Activated CD4-positive, alpha-beta T cell treated with anti-CD3 and anti-CD28 coated beads for 36 hours (primary cell): ENCODE data around the gene FGF11. TPM values are rescaled to one million over a fixed set of nuclear protein-coding genes. Genes with fewer than 3 reads are reported as not detected.
A peak's percentile ranks its signal among the peaks of the same experiment; 100 is the strongest.

Source experiments
- ATAC-seq: fragments of 200-7000 bp; cut with Tn5 transposase; one replicate; pipeline ENCODE4 v1.10.0; 2021; ENCODE audit warnings: mild to moderate bottlenecking, moderate library complexity
- CTCF ChIA-PET: fragments of 350-600 bp; sonication (Branson Sonifier 250); formaldehyde crosslinking; loops from one replicate; lab custom pipeline; 2021; ENCODE audit warnings: antibody characterized with exemption; lab: Charles Lee
- POLR2A ChIA-PET: fragments of 350-600 bp; sonication (Branson Sonifier 250); formaldehyde crosslinking; loops from one replicate; lab custom pipeline; 2021; ENCODE audit warnings: antibody characterized with exemption, inconsistent platforms; lab: Charles Lee
- DNase-seq: peaks from one replicate; pipeline ENCODE4 v3.0.0-alpha.2; 2020
- H3K27ac Mint-ChIP-seq: one replicate; pipeline ENCODE4 v1.8.0; 2021; ENCODE audit warnings: mixed read lengths
- H3K27me3 Mint-ChIP-seq: one replicate; pipeline ENCODE4 v1.8.0; 2021; ENCODE audit warnings: mixed read lengths
- H3K36me3 Mint-ChIP-seq: one replicate; pipeline ENCODE4 v1.8.0; 2021; ENCODE audit warnings: low read depth, mixed read lengths
- H3K4me1 Mint-ChIP-seq: one replicate; pipeline ENCODE4 v1.8.0; 2021; ENCODE audit warnings: mixed read lengths
- H3K4me3 Mint-ChIP-seq: one replicate; pipeline ENCODE4 v1.8.0; 2021; ENCODE audit warnings: mild to moderate bottlenecking, moderate library complexity, mixed read lengths
- H3K9me3 Mint-ChIP-seq: one replicate; pipeline ENCODE4 v1.8.0; 2021; ENCODE audit warnings: low read depth, mixed read lengths
- intact Hi-C, 2 experiments: fragments of 100-400 bp; cut with DNase I in 1 of 2; cut with micrococcal nuclease in 1 of 2; formaldehyde crosslinking; loops; one replicate each; pipeline versions ENCODE4 v1.14.2 to v1.15.1; 2022 to 2024; cut with DNase I, micrococcal nuclease
- total RNA-seq, 2 experiments: library from RNA; stranded (reverse); gene quantifications; one replicate each; pipeline ENCODE4 v1.2.3, GENCODE V29; 2021

FGF11 gene
- total RNA-seq, 2 experiments from 2014 or later, result 6.9 to 10.6 TPM

DNA sequence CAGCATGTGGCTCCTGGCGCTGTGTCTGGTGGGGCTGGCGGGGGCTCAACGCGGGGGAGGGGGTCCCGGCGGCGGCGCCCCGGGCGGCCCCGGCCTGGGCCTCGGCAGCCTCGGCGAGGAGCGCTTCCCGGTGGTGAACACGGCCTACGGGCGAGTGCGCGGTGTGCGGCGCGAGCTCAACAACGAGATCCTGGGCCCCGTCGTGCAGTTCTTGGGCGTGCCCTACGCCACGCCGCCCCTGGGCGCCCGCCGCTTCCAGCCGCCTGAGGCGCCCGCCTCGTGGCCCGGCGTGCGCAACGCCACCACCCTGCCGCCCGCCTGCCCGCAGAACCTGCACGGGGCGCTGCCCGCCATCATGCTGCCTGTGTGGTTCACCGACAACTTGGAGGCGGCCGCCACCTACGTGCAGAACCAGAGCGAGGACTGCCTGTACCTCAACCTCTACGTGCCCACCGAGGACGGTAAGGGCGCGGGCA, 31.0 kb upstream of the FGF11 start:
- Mint-ChIP-seq H3K9me3 (no peaks in the 10 kb centered on the region), H3K4me1 (peaks cover 9% of the 10 kb centered on the region), H3K27me3 (peaks cover 2% of the 10 kb centered on the region), H3K4me3 (no peak overlapping the region), H3K36me3 (no peaks in the 10 kb centered on the region), H3K27ac (no peak overlapping the region)
- POLR2A ChIA-PET, result interaction anchor here (0.7 kb wide), 1 partner anchor 377 kb away, joined by 4 read pairs; no protein-coding TSS in a partner anchor
- DNase-seq (peak; percentile 54), ATAC-seq (no peak)
- intact Hi-C loops, result no loop called here
- CTCF ChIA-PET, result no interaction called here

DNA sequence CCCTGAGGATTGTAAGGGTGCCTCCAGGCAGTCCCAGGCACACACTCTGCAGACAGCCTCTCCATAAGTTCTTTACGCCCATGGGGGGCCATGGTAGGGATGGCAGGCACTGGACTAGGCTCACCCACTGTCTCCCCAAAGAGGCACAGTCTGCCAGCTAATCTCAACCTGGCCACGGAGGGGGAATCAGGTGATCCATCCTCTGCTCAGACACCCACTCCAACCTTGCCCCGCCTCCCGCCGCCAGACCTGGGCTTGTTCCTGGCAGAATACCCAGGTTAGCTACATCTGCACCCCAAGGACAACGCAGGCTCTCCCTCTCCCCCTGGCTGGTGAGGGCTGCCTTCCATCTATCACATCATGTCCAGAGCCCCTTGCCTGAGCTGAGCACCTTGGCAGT, 30.4 kb upstream of the FGF11 start:
- Mint-ChIP-seq H3K27me3 (peaks cover 2% of the 10 kb centered on the region), H3K27ac (no peak overlapping the region), H3K9me3 (no peaks in the 10 kb centered on the region), H3K36me3 (no peaks in the 10 kb centered on the region), H3K4me3 (no peak overlapping the region), H3K4me1 (peaks cover 8% of the 10 kb centered on the region)
- ChIA-PET CTCF (interaction anchor here (0.5 kb wide), 1 partner anchor 20 kb away, joined by 3 read pairs; no protein-coding TSS in a partner anchor), POLR2A (no interaction called here)
- DNase-seq, result no peak
- no peak for ATAC-seq
- intact Hi-C loops, result no loop called here

DNA sequence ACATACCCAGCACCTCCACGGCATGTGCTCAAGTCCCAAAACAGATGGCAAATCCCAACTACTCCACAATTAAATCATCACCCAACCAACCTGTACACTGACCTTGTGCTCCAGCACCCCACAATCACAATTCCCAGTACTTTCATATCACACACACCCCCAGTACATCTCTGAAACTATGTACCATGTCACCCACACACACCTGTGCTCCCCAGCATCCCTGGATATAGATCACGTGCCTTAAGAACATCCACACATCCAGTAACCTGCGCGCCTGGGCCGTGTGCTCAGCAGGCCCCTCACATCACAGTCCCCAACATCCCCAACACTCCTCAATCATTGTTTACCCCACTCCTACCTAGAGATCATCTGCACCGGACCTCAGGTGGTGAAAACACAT, 29.6 kb upstream of the FGF11 start:
- peaks cover 2% of the 10 kb centered on the region for H3K27me3 Mint-ChIP-seq
- no peak overlapping the region for H3K27ac Mint-ChIP-seq
- no peak overlapping the region for H3K4me3 Mint-ChIP-seq
- no peaks in the 10 kb centered on the region for H3K9me3 Mint-ChIP-seq
- no peak for DNase-seq
- ATAC-seq, result no peak
- CTCF ChIA-PET, result no interaction called here
- H3K36me3 Mint-ChIP-seq, result no peaks in the 10 kb centered on the region
- peaks cover 8% of the 10 kb centered on the region for H3K4me1 Mint-ChIP-seq
- POLR2A ChIA-PET, result no interaction called here
- intact Hi-C loops, result no loop called here

DNA sequence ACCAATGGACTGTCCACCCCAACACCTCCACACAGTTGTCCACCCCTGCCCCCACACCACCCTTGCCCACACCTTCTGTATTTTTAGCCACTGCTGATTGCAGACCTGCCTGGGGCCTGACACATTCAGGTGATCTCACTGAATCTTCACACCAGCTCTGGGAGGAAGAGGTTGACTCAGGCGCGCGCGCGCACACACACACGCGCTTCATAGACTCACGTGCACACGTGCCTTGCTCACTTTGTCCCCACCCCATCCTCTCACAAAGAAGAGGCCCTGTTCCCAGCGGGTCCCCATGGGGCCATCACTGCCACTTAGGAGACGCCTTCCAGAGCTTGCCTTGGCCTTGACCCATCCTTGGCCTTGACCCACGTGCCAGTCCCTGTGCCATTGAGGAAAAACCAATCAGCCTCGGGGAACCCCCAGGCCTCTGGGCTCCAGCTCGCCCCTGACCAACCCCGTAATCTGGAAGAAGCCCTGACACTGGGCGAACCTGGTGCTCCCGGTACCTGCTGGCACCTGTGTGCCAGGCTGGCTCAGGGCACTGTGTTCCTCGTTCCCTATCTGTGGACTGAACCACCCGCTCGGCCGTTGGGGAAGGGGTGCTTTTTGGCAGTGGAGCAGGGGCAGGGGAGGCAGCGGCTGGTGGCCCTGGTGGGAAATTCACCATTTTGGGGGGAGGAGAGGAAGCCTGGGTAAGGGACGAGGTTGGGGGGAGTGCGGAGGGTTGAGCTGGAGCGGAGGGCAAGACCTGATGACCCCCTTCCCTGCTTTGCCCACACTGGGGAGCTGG, 28.5 kb upstream of the FGF11 start:
- intact Hi-C loops, result no loop called here
- Mint-ChIP-seq H3K27ac (no peak overlapping the region), H3K9me3 (no peaks in the 10 kb centered on the region), H3K36me3 (no peaks in the 10 kb centered on the region), H3K27me3 (no peaks in the 10 kb centered on the region), H3K4me3 (no peak overlapping the region), H3K4me1 (peaks cover 7% of the 10 kb centered on the region)
- CTCF ChIA-PET, result no interaction called here
- DNase-seq, result peak; percentile 26
- POLR2A ChIA-PET, result no interaction called here
- ATAC-seq, result no peak

DNA sequence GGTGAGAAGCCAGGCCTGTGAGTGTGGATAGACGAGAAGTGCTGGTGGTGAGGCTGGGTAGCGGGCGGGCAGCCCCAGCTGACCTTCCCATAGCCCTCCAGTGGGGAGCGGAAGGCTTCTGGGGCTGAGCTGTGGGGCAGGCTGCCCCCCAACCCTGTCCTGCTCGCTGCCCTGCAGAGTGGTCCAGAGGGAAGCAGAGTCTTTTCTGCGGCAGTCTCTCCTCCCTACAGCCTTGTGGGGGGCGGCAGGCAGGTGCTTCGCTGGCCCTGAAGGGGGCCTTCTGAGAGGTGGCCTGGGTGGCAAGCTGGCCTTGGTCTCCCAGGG, 27.9 kb upstream of the FGF11 start:
- ATAC-seq (no peak), DNase-seq (no peak)
- POLR2A ChIA-PET, result no interaction called here

DNA sequence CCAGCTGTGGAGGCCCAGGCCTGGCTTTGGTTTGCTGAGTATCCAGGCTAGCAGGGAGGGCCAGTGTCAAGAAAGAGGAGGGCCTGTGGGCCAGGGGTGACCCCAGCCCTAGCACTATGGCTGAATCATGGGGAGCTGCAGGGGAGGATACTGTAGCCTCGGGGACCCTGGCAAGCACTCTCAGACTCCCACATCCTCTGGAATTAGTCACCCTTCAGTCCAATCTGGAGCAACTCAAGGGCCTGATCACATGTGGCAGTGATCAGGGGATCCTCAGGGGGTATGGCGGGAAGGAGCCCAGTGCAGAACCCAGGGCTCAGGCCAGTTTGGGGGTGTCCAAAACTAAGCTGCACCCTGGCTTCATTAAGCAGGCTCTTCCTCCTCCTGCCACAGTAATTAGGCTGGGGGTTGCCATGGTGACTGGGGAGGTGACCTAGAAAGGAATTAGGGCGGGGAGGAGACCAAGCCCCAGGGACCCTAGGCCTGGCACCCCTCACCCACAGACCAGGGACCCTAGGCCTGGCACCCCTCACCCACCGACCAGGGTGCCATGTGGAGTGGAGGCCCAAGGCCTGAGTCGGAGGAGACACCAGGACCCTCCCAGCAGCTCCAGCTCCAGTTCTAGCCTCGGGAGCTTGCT, 25.8 kb upstream of the FGF11 start:
- no peaks in the 10 kb centered on the region for H3K36me3 Mint-ChIP-seq
- CTCF ChIA-PET, result interaction anchor here (0.5 to 0.9 kb wide), 2 partner anchors 10 to 12 kb away, joined by 3 to 4 read pairs; partner anchors contain the start of gene SPEM2
- intact Hi-C loops, result no loop called here
- ATAC-seq (peak; percentile 16), DNase-seq (no peak)
- H3K9me3 Mint-ChIP-seq, result no peaks in the 10 kb centered on the region
- H3K4me3 Mint-ChIP-seq, result no peak overlapping the region
- H3K27ac Mint-ChIP-seq, result no peak overlapping the region
- no peaks in the 10 kb centered on the region for H3K27me3 Mint-ChIP-seq
- no peaks in the 10 kb centered on the region for H3K4me1 Mint-ChIP-seq
- POLR2A ChIA-PET, result no interaction called here

More for the DNA sequence above, 27.9 kb upstream of the FGF11 start:
- Mint-ChIP-seq H3K36me3 (no peaks in the 10 kb centered on the region), H3K4me3 (no peak overlapping the region), H3K27ac (no peak overlapping the region), H3K9me3 (no peaks in the 10 kb centered on the region), H3K4me1 (peaks cover 5% of the 10 kb centered on the region), H3K27me3 (no peaks in the 10 kb centered on the region)
- CTCF ChIA-PET, result no interaction called here
- intact Hi-C loops, result no loop called here

DNA sequence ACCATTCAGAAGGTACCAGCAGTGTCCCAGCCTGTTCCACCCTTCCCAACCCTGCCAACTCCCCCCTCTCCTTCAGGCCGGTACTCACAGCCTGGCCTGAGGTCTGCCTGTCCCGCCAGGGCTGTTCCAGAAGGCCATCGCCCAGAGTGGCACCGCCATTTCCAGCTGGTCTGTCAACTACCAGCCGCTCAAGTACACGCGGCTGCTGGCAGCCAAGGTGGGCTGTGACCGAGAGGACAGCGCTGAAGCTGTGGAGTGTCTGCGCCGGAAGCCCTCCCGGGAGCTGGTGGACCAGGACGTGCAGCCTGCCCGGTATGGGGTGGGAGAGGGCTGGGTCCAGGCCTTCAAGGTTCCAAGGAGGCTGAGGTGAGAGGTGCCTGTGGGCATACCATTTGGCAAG, 24.5 kb upstream of the FGF11 start:
- Mint-ChIP-seq H3K27ac (no peak overlapping the region), H3K27me3 (no peaks in the 10 kb centered on the region), H3K9me3 (no peaks in the 10 kb centered on the region), H3K36me3 (no peaks in the 10 kb centered on the region), H3K4me1 (no peaks in the 10 kb centered on the region), H3K4me3 (no peak overlapping the region)
- POLR2A ChIA-PET, result no interaction called here
- CTCF ChIA-PET, result interaction anchor here (0.6 kb wide), 1 partner anchor 226 kb away, joined by 6 read pairs; no protein-coding TSS in a partner anchor
- DNase-seq, result no peak
- no peak for ATAC-seq
- intact Hi-C loops, result no loop called here

DNA sequence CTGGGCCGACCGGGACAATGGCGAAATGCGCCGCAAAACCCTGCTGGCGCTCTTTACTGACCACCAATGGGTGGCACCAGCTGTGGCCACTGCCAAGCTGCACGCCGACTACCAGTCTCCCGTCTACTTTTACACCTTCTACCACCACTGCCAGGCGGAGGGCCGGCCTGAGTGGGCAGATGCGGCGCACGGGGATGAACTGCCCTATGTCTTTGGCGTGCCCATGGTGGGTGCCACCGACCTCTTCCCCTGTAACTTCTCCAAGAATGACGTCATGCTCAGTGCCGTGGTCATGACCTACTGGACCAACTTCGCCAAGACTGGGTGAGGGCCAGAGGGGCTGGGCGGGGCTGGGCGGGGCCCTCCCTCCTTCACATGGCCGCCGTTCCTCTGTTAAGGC, 23.5 kb upstream of the FGF11 start:
- ChIA-PET POLR2A (no interaction called here), CTCF (no interaction called here)
- Mint-ChIP-seq H3K9me3 (no peaks in the 10 kb centered on the region), H3K36me3 (no peaks in the 10 kb centered on the region), H3K27me3 (no peaks in the 10 kb centered on the region), H3K27ac (no peak overlapping the region), H3K4me1 (no peaks in the 10 kb centered on the region), H3K4me3 (no peak overlapping the region)
- ATAC-seq (no peak), DNase-seq (no peak)
- intact Hi-C loops, result no loop called here

DNA sequence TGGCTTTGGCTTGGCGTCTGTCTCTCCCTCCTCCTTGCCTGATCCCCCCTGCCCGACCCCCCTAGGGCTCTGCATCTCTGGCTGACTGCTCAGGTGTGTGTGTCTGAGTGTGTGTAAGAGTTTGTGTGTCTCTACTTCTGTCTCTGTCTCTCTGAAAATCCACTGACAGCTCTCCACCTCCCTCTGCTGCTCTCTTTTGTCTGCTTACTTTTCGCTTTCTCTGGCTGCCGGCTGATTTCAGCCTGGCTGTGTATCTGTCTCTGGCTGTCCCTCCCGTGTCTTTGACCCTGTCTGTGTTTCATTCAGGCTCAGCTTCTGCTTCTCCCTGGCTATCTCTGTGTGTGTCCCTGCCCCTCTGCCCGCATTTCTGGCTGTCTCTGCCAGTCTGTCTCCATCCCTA, 23.0 kb upstream of the FGF11 start:
- CTCF ChIA-PET, result no interaction called here
- H3K9me3 Mint-ChIP-seq, result no peaks in the 10 kb centered on the region
- DNase-seq, result no peak
- no peak overlapping the region for H3K27ac Mint-ChIP-seq
- no peaks in the 10 kb centered on the region for H3K36me3 Mint-ChIP-seq
- POLR2A ChIA-PET, result no interaction called here
- H3K4me3 Mint-ChIP-seq, result no peak overlapping the region
- intact Hi-C loops, result no loop called here
- no peaks in the 10 kb centered on the region for H3K27me3 Mint-ChIP-seq
- no peaks in the 10 kb centered on the region for H3K4me1 Mint-ChIP-seq
- ATAC-seq, result no peak

DNA sequence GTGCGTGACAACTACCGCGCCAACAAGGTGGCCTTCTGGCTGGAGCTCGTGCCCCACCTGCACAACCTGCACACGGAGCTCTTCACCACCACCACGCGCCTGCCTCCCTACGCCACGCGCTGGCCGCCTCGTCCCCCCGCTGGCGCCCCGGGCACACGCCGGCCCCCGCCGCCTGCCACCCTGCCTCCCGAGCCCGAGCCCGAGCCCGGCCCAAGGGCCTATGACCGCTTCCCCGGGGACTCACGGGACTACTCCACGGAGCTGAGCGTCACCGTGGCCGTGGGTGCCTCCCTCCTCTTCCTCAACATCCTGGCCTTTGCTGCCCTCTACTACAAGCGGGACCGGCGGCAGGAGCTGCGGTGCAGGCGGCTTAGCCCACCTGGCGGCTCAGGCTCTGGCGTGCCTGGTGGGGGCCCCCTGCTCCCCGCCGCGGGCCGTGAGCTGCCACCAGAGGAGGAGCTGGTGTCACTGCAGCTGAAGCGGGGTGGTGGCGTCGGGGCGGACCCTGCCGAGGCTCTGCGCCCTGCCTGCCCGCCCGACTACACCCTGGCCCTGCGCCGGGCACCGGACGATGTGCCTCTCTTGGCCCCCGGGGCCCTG, 22.2 kb upstream of the FGF11 start:
- Mint-ChIP-seq H3K27ac (no peak overlapping the region), H3K27me3 (no peaks in the 10 kb centered on the region), H3K9me3 (no peaks in the 10 kb centered on the region), H3K4me3 (no peak overlapping the region), H3K36me3 (no peaks in the 10 kb centered on the region), H3K4me1 (no peaks in the 10 kb centered on the region)
- CTCF ChIA-PET, result no interaction called here
- POLR2A ChIA-PET, result no interaction called here
- intact Hi-C loops, result no loop called here
- ATAC-seq (no peak), DNase-seq (no peak)

DNA sequence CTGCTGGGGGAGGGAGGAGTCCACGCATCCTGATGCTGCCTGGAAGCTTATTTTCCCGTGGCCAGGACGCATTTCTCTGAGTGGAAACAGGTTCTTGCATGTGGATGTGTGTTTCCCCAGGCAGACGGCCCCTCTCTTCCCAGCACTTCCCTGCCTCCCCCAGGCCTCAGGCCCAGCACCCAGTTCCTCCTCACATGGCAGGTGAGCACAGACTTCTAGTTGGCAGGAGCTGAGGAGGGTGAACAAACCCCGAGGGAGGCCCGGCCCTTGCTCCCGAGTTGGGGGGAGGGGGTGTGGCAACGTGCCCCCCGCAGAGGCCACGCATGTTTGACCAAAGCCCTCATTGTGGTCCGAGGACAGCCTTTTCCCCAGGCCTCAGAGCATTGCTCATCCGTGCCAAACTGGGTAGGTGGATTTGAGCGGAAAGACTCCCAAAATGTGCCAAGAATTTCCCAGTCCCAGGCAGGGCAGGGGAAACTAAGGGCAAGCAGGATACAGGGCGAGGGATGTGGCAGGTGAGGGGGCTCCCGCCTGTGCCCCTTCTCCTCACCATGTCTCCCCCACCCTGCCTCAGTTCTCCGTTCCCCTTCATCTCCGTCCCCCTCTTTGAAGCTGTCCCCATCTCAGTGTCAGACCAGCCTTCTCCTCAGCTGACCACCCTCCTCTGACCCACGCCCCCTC, 20.7 kb upstream of the FGF11 start:
- POLR2A ChIA-PET, result no interaction called here
- Mint-ChIP-seq H3K27me3 (no peaks in the 10 kb centered on the region), H3K27ac (no peak overlapping the region), H3K4me3 (no peak overlapping the region), H3K9me3 (no peaks in the 10 kb centered on the region), H3K36me3 (no peaks in the 10 kb centered on the region), H3K4me1 (no peaks in the 10 kb centered on the region)
- intact Hi-C loops, result no loop called here
- CTCF ChIA-PET, result no interaction called here
- ATAC-seq, result no peak
- no peak for DNase-seq
